GM18519 (cell line): ENCODE measurements around the gene DLGAP5.

ENCODE experiments used
- ATAC-seq: cut with Tn5 transposase; IDR thresholded peaks from one replicate; pipeline ENCODE4 v1.9.1; 2021; ENCODE audit warnings: mild to moderate bottlenecking, moderate library complexity; ENCODE audit not compliant: unreplicated experiment, low FRiP score

DLGAP5 gene

GRCh38 chr14:55191203-55192053 is at the start of gene DLGAP5:
TSS of gene DLGAP5 (minus strand) at chr14:55191585. CDS start at chr14:55189179, 2,406 bp downstream.
- peak; percentile 93 for ATAC-seq

- no peak for ATAC-seq
Measured at GRCh38 chr14:55240526-55241178, 49.3 kb upstream of the DLGAP5 start.

- ATAC-seq: no peak
Measured at GRCh38 chr14:55239320-55239719, 47.9 kb upstream of the DLGAP5 start.

GRCh38 chr14:55238019-55238680 is 46.8 kb upstream of the DLGAP5 start:
- no peak for ATAC-seq

- no peak for ATAC-seq
Measured at GRCh38 chr14:55233591-55233990, 42.2 kb upstream of the DLGAP5 start.

- ATAC-seq: no peak
Measured at GRCh38 chr14:55228261-55228660, 36.9 kb upstream of the DLGAP5 start.

- ATAC-seq: no peak
Measured at GRCh38 chr14:55223364-55223763, 32.0 kb upstream of the DLGAP5 start.

- no peak for ATAC-seq
Measured at GRCh38 chr14:55221968-55222367, 30.6 kb upstream of the DLGAP5 start.

GRCh38 chr14:55221186-55221585 is 29.8 kb upstream of the DLGAP5 start:
- ATAC-seq: no peak

- no peak for ATAC-seq
Measured at GRCh38 chr14:55220230-55220629, 28.8 kb upstream of the DLGAP5 start.

- no peak for ATAC-seq
Measured at GRCh38 chr14:55212634-55213033, 21.2 kb upstream of the DLGAP5 start.

GRCh38 chr14:55207832-55208231 is 16.4 kb upstream of the DLGAP5 start:
- no peak for ATAC-seq

- ATAC-seq: no peak
Measured at GRCh38 chr14:55206175-55206693, 14.8 kb upstream of the DLGAP5 start.

- ATAC-seq: no peak
Measured at GRCh38 chr14:55201219-55202101, 10.1 kb upstream of the DLGAP5 start.

GRCh38 chr14:55200651-55201050 is 9.3 kb upstream of the DLGAP5 start:
- no peak for ATAC-seq

- no peak for ATAC-seq
Measured at GRCh38 chr14:55198749-55199148, 7.4 kb upstream of the DLGAP5 start.

- no peak for ATAC-seq
Measured at GRCh38 chr14:55194656-55195355, 3.4 kb upstream of the DLGAP5 start.

GRCh38 chr14:55192054-55192621 is 753 bp upstream of the DLGAP5 start:
- no peak for ATAC-seq

GRCh38 chr14:55190906-55191202 is 531 bp downstream of the DLGAP5 start:
- ATAC-seq: no peak
